Measurements from ENCODE around the gene RPN2. TPM values are rescaled to one million over a fixed set of nuclear protein-coding genes. Genes with fewer than 3 reads are reported as not detected.
A peak's percentile ranks its signal among the peaks of the same experiment; 100 is the strongest.

Gene RPN2
- total and polyA plus RNA-seq, 10 donors: 45.7 to 161 (median 129) TPM

GRCh38 chr20:37290158-37290810 is 111.2 kb downstream of the RPN2 start:
- Histone ChIP-seq H3K4me1 (peaks cover 10 to 66% (median 41%) of the 10 kb centered on the region in 6 donors), H3K27ac (peak overlapping the region; percentile 87 to 97 (median 94)), H3K27me3 (replicated peaks in 1 of 7) (peaks cover 0 to under 1% (median 0%) of the 10 kb centered on the region in 7 donors), H3K9me3 (peaks cover 0 to 9% (median 0%) of the 10 kb centered on the region in 8 donors), H3K4me3 (peak overlapping the region; percentile 70 to 96 (median 82)), H3K36me3 (peaks cover 0 to 29% (median 4%) of the 10 kb centered on the region in 6 donors)
- 79 to 82% (median 80%) methylated on average over 21 of the region's 21 CpGs for WGBS, 5 donors
- TF ChIP-seq CTCF (IDR thresholded peaks at IDR 0.05 in 8 of 11, conservative IDR thresholded peaks at IDR 0.05 in 3 of 11) (no peak), POLR2AphosphoS5 (IDR thresholded peaks at IDR 0.05) (no peak), POLR2A (IDR thresholded peaks at IDR 0.05) (no peak)
- DNase-seq: no peak
- intact Hi-C loops (cut with DNase I; ENCODE audit: low total_unique reads): no loop called here

Other genes with a start within 250 kb of the RPN2 start
- gene SAMHD1, start 227.6 kb upstream of the RPN2 start, total RNA-seq: 100 to 1,000 TPM; 173 to 238 (median 219) TPM
- 10 to 100 TPM; 52.3 to 88.7 (median 57.2) TPM for gene SAMHD1, start 227.6 kb upstream of the RPN2 start, polyA plus RNA-seq
- gene RBL1, start 83.3 kb upstream of the RPN2 start, total RNA-seq: 10 to 100 TPM in 6 of 7 donors, 1 to 10 TPM in 1; 8.9 to 18.8 (median 12.1) TPM
- gene RBL1, start 83.3 kb upstream of the RPN2 start, polyA plus RNA-seq: 1 to 10 TPM; 1.8 to 2.7 (median 2.4) TPM
- gene MROH8, start 218 bp downstream of the RPN2 start, total RNA-seq: 1 to 10 TPM in 6 of 7 donors, under 1 TPM in 1; 0.97 to 4.0 (median 3.3) TPM
- 1 to 10 TPM; 1.0 to 3.4 (median 2.3) TPM for gene MROH8, start 218 bp downstream of the RPN2 start, polyA plus RNA-seq
- gene GHRH, start 82.5 kb downstream of the RPN2 start, total RNA-seq: not detected
- gene GHRH, start 82.5 kb downstream of the RPN2 start, polyA plus RNA-seq: not detected
- gene MANBAL, start 110.3 kb downstream of the RPN2 start, total RNA-seq: 10 to 100 TPM; 10.7 to 24.7 (median 18.1) TPM
- 10 to 100 TPM; 30.2 to 33.0 (median 32.3) TPM for gene MANBAL, start 110.3 kb downstream of the RPN2 start, polyA plus RNA-seq
- 10 to 100 TPM; 27.3 to 68.0 (median 36.1) TPM for gene SRC, start 166.8 kb downstream of the RPN2 start, total RNA-seq
- 10 to 100 TPM in 2 of 3 donors, 1 to 10 TPM in 1; 7.0 to 28.7 (median 10.1) TPM for gene SRC, start 166.8 kb downstream of the RPN2 start, polyA plus RNA-seq